ENCODE data around the gene CLMN.

CLMN gene

DNA sequence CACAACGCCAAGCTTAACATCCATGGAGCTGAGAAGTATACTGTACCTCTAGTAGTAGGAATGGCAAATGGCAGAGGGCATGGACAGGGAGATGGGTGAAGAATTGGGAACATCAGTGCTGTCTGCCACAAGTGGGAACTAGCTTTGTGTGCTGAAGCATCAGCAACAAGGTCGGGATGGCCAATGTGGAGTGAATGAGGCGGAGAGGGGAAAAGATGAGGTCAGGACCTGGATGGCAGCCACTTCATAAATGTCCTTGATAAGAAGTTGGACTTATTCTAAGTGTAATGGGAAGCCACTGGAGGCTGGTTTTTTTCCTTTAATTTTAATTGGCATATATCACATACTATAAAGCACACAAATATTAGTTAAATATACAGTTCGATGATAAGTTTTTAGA is 21.9 kb upstream of the CLMN start:
- no peak for DNase-seq

DNA sequence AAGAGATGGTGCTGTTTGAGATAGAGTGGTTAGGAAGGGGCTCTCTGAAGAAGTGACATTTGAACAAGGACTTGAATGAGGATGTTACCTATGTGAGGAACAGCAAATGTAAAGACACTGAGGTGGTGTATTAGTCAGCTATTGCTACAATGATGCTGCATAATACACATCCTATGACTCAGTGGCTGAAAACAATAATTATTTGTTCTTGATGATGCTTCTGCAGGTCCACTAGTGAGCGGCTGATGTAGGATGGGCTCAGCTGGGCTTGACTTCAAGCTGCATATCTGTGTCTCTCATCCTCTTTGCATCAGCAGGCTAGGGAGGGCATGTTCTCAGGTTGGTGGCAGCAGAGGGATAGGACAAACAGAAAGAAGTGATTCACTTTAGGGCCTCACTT is 21.4 kb upstream of the CLMN start:
- no peak for DNase-seq

DNA sequence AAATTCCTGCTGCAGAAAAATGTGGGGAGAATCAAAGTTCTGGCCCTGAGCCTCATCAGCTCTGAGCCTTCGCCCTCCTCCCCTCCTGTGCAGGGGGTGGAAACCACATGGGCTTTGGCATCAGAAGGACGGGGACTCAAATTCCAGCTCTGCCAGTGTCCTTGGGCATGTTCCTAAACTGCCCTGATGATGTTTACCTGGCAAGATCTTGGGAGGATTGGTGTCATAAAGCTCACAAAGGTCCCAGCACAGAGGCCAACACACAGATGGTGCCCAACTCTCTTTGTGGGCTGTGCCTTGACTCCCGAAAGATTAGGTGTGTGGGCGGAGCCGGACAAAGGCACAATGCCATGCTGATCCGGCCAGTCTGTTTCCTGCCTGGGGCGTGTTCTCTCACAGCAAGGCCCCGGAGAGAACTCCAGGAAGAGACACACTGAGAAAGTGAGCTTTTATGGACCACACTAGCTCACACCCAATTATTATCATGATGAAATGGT is 20.5 kb upstream of the CLMN start:
- DNase-seq, result no peak

DNA sequence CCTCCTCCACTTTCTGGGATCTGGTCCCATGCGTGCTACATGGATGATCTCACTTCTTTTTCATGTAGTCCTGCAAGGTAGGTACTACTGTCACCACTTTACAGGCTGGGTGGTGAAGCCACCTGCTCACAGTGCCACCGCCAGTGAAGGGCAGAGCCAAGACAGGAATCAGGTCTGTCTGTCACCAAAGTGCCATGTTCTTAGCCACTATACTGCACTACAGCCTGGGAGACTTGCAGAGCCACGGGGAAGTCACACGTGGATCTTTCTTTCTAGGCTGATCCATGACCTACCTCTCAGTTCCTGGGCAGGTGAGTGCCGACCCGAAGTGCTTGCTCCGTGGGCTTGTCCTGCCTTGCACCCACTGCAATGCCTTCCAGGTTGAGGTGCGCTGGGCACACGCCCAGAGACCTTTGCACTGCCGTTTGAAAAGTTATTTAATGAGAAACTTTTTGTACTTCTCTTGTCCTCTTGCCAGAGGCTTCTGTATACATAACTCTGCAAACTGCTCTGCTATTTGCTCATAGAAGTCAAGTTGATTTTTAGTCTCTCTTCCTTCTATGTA is 19.7 kb upstream of the CLMN start:
- no peak for DNase-seq

DNA sequence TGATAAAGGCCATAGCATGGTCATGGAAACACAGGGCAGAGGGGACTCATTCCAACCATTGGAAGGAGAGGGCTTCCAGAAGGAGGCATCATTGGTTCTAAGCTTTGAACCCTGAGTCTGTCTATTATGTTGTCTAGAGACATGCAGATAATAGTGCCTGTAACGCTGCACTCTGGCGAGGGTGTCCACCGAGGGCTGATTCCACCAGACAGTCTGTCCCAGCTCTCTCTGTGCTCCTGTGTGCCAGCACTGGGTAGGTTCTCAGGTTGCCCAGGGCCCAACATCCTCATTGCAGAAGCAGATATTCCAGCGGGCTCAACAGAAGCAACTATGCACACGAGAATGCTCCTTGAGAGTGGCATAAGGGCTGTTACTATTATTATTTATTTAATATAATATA is 18.7 kb upstream of the CLMN start:
- no peak for DNase-seq

DNA sequence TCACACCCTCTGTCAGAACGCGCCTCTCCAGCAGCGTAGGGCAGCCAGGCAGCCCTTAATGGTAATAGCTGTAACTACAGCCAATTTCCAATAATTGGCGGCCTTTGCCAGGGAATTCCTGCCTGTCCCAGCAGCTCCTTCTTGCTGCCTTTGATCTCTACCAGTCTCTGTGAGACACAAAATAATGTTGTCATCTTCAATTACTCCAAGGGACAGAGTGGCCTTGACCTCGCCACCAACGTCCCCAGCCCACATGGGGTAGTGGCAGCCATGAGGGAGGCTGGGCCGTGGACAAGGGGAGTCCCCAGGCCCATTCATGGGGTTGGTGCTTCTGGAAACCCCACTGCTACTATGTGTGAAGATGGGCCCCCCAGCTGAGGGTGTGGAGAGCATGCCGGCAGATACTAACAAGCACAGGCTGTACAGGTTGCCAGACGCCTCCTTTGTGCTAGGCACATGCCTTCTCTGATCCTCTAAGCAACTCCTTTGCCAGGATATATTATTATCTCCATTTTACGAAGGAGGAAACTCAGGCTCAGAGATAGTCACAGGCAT is 17.4 kb upstream of the CLMN start:
- DNase-seq, result no peak

DNA sequence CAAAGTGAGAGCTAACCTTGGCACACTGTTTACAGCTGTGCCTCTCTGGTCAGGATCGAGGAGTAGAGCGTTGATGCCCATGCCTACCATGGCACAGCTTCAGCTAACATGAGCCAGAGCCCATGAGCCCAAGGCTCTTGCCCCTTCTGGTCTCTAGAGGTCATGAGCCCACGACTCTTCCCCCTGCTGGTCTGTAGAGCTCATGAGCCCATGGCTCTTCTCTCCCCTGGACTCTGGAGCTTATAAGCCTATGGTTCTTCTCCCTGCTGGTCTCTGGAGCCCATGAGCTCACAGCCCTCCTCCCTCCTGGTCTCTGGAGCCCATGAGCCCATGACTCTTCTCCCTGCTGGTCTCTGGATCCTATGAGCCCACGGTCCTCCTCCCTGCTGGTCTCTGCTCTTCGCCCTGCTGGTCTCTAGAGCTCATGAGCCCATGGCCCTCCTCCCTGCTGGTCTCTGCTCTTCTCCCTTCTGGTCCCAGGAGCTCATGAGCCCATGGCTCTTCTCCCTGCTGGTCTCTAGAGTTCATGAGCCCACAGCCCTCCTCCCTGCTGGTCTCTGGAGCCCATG is 16.6 kb upstream of the CLMN start:
- no peak for DNase-seq

DNA sequence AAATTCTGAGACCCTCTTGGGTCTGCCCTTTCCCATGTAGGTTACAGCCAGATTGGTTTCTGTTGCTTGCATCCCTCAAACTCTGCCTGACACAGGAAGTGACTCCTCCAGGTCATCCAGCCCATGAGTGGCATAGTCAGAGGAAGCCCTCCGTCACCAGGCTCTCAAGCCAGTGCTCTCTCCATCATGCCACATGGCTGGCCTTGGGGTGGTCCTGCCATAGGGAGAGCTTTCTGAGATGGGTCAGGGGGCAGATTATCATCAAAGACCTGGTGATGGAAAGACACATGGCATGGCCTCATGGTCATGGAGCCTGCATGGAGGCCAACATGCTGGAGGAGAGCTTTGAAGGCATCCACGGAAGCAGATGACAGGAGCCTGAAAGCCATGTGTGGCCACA is 15.4 kb upstream of the CLMN start:
- DNase-seq, result no peak

DNA sequence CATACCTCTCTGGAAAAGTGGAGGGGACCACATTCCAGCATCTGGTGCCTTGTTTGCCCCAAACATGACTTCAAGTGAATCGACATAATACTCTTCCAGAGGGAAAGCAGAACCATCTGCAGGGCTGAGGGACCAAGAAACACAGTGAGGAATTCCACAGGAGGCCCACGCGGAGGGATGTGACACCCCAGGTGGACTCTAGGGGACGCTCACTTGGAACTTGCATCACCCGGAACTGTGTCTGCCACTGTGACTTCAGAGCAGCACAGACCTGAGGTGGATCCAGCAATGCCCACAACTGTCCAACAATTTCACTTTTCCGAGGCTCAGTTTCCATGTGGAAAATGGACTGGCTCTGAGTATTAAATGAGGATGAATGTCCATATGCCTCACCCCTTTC is 14.3 kb upstream of the CLMN start:
- no peak for DNase-seq

DNA sequence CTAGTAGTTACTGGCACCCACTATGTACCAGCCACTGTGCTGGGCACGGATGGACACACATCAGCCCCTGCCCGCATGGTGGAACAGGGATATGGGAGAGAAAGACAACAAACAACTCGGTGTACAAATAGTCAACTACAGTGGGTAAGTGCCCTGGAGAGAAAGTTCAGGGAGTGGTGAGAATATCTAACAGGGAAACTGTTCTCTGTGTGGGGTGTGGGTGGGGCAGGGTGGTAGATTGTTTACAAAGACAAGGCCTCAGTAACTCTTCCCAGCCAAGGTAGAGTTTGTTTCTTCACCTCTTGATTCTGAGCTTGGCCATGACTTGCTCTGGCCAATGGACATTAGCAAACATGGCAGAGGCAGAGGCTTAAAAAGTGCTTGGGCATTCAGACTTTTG is 12.9 kb upstream of the CLMN start:
- DNase-seq, result no peak

DNA sequence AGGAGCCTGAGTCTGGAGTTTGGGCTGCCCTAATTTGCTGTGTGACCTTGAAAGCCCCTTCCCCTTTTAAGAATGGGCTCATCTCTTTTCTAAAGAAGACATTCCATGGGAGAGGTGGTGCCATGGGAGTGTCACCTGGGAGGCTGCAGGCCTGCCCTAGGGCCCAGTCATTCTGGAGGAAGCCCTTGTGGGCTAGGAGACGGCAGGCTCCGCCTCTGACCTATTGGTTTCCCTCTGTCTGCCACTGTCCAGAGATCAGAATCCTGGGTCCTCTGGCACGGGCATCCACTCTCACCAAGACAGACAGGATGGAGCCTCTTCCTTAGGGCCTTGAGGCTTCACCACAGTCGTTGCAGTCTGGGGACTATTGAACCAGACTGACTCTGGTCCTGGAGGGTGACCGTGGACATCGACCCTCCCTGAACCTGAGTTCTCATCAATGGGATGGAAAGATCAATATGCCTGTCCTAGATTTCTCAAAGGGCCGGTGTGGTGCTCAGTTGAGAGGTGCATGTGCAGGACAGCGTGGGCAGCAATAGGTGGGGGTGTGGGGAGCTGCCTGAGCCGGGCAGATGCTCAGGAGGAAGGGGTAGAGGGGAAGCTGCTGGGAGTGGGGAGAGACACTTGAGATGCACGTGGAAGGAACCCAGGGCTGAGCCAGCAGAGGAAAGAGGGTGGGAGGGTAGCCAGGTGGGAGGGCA is 12.2 kb upstream of the CLMN start:
- no peak for DNase-seq

DNA sequence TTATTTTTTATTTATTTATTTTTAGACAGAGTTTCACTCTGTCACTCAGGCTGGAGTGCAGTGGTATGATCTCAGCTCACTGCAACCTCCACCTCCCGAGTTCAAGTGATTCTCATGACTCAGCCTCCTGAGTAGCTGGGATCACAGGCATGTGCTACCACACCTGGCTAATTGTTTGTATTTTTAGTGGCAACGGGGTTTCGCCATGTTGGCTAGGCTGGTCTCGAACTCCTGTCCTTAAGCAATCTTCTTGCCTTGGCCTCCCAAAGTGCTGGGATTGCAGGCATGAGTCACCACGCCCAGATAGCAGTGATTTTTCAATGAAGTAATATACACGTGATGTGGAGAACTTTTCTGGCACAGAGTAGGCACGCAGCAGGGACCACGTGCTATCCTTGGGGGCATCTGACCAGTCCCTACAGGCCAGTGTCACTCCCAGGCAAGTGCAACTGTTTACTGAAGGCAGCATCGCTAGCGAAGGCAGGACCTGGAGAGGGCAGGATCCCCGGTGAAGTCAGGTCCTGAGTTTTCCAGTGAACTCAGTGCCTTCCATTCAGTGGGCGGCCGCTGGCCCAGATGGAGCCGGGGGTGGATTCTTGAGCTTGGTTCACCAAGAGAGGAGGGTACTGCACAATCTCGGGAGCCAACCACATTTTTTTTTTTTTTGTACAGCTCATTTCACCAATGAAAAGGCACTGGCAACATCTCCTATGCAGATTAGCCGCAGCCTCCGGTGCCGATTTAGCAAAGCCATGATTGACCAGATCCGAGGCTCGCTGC is 11.1 kb upstream of the CLMN start:
- no peak for DNase-seq

DNA sequence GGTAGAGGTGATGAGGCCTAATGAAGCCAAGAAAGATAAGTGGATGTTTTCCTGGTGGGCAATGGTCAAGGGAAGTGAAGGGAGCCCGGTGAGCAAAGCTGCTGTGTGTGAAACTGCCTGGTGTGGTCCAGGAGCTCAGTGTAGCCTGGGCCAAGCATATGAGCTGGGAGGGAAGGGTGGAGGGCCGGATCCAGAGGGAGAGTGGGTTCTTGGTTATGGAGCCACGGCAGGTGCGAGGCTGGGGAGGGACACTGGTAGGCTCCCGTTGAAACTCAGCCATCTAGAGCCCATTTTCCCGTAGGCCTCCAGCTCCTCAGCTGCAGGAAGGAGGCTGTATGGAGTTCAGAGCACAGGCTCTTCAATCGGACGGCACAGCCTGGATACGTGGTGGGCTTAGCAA is 10.2 kb upstream of the CLMN start:
- DNase-seq, result no peak

DNA sequence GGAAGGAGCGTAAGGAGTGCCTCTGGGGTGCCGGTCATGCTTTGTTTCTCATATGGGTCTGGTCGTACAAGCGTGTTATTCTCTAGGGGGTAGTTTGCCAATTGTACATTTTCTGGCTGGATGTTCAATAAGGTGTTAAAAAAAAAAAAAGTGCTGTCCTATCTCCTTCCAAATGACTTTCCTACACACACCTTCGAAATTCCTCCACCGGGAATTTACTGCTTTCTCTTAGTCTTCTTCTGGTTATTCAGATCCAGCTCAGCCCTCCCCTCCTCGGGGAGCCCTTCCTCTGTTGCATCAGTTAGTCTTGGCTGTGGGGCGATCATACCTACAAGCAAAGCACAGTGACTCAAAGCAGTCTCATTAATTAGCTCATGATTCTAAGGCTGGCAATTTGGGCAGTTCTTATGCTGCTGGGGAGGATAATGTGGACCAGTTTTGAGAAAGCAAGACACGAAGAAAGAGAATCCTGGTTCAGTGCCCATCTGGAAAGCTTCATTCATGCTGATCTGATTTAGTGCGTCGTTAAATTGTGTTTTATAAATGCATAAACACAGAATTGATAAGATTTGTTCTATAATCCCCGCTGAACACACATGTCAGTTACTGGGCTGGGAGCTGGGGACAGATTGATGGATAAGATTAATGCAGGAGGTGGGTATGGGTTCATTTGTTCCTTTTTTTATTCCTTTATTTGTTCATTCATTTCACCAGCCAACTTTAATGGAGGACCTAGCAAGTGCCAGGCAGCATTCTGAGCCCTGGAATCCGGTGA is 9.2 kb upstream of the CLMN start:
- no peak for DNase-seq

DNA sequence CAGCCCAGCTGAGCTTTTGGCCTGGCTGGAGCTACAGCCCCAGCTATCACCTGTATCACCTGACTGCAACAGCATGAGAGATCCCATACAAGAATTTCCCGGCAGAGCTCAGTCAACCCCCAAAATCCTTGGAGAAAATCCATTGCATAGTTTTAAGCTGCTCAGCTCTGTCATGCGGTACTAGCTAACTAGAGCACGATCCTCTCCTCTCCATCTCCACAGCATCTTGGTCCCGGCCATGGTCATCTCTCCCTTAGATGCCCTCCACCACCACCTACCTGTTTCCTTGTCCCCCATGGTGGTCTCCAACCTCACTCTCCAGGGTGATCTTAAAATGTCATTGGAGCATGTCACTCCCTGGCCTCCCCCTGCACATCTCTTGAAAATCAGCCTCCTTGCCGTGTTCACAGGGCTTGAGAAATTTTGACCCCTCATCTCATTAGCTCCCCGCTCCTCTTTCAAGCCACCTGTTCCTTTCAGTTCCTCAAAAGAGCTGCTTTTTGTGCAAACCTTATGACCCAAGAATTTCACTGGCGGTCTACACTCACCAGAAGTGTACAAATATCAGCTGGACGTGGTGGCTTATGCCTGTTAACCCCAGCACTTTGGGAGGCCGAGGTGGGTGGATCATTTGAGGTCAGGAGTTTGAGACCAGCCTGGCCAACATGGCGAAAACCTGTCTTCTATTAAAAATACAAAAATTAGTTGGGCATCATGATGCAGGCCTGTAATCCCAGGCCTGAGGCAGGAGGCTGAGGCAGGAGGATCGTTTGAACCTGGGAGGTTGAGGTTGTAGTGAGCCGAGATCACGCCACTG is 8.1 kb upstream of the CLMN start:
- no peak for DNase-seq

DNA sequence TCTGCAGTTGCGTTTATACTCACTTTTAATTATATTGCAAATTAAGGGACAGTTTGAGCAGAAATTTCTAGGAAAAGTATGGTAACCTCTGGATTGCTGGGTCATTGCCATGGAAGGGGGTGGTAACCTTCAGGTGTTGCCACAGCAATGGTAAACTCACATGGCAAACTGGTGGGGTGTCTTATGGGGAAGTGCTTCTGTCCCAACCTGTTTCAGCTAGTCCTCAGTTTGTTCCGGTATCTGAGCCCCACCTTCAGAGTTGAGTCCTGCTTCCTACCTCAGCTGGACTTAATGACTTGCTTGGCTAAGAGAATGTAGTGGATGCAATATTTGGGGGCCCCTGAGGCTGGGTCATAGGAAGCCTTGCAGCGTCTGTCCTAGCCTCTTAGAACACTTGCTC is 7.3 kb upstream of the CLMN start:
- no peak for DNase-seq

DNA sequence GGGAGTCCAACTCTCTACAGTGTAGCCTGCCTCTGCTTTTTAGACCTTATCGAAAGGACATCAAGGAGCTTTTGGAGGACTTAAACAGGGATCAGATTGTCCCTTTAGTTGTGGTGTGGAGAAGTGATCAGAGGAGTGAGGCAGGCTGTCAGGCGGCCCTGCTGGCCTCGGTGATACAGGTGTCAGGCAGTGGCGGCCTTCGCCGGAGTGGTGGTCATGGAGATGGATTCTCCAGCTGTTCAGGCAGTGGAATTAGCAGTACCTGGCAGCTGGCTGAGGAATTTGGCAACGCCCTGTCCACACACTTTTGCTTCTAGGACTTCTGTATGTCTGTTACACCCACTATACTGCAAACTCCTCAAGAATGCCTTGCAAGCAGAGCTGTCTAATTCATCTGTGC is 4.2 kb upstream of the CLMN start:
- DNase-seq, result no peak

DNA sequence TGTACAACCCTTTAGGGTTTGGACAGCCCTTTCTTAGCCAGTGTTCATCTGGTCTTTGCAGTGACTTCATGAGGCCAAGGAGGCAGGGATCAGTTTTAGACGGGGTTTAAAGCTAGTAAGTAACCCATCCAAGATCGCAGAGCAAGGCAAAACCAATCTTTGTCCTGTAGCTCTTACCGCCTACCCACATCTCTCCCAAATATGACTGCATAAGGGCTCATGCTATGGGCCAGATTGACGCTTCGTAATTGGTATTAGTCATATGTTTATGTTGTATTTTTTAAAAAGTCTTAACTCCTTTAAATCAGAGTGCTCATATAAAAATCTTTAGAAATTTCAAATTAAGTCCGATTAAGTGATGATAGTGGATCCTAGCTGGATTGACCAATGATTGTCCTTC is 3.7 kb upstream of the CLMN start:
- no peak for DNase-seq

DNA sequence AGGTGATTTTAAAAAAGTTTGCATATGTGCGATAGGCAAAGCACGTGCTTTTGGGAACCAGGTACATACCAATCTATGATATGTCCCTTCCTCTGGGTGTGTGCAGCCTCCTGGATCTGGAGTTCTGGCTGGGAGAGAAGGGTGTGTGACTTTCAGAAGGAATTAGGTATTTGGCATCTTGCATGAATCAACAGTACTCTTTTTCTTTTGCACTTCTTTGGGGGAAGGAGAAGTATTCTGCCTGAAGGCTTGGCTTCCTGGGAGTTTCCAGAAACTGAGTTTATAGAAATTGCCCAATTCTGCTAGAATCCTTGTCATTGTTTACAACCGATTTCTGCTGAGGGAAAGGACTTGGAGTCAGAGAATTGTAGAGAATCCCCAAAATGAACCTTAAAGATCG is 2.9 kb upstream of the CLMN start:
- DNase-seq, result no peak

DNA sequence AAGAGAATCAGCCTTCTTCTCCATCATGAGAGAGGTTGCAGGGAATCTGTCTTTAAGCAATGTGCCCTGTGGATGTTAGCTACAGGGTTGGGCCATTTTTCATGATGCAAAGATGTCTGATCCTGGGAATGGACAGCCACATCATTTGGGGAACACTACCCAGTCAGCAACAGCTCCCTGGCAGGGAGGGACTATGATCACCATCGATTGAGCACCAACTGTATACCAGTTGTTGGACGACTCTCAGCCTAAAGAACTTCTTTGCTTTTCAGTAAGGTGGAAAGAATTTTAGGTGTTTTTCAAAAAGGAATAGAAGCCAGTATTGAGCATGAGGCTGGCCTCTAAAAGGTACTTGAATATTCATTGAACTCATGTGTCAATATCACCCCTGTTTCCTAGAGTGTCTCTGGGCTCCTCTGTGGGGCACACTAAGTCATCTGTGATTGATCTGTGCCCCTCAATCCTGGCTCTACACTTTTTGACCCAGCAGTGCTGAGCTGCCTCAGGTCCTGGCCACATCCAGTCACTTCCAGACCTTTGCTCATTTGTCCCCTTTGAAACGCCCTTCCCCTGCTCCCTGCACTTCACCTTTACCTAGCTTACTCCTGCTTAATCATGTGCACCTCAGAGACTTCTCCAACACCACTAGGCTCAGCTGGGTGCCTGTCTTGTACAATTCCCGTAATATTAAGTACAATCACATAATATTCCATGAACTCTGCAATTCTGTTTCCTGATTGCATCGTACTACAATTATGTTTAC is 2.2 kb upstream of the CLMN start:
- DNase-seq, result no peak

DNA sequence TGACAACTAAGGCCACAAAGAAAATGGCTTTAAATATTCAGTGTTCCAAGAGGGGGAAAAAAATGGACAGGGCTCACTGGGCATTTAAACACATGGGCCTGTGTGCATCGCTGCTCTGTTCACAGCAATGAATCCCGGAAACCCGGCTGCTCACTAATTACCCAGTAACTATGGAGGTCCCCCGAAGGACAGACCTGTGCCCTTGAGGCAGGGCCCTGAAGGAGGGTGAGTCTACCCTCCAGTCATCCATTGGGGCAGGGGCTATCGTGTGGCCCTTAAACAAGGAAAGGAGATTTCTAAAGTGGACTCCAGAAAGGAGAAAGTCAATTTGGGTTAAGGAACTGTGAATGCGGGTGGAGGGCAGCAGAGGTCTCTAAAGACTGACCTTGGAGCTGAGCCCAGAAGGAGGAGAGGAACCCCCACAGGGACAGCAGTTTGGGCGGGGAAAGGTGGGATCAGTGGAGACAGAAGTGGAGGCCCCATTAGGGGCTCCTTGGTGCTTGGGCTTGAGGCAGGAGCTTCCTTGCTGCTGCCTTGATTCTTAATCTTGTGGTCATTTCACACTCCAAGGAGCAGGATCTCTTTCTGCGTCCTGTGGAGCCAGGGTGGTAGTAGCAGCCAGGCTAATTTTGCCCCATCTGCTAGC is 1.4 kb upstream of the CLMN start:
- no peak for DNase-seq
